NCI-H1417 (cell line): Measurements from ENCODE around the gene TSKS.

ENCODE experiments used
- DNase-seq, 3 experiments: peaks; one replicate each; lab custom pipeline; 2025; lab: John Stamatoyannopoulos, UW

Gene TSKS

DNA sequence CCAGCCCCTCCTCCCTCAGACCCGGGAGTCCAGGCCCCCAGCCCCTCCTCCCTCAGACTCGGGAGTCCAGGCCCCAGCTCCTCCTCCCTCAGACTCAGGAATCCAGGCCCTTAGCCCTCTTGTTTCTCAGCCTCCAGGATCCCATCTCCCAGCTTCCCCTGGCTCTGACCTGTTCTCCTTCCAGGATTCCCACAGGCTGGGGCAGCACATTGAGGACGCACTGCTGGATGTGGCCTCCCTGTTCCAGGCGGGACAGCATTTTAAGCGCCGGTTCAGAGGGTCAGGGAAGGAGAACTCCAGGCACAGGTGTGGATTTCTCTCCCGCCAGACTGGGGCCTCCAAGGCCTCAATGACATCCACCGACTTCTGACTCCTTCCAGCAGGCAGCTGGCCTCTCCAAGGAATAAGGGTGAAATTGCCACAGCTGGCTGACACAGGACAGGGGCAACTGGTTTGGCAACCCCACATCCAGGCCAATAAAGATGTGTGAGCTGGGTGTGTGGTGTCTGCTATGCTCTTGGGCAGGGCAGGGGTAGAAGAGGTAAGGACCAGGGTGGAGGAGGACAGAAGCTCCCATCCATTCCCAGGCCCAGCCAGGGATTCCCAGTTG, 49.8 kb downstream of the TSKS start:
- DNase-seq = no peak

DNA sequence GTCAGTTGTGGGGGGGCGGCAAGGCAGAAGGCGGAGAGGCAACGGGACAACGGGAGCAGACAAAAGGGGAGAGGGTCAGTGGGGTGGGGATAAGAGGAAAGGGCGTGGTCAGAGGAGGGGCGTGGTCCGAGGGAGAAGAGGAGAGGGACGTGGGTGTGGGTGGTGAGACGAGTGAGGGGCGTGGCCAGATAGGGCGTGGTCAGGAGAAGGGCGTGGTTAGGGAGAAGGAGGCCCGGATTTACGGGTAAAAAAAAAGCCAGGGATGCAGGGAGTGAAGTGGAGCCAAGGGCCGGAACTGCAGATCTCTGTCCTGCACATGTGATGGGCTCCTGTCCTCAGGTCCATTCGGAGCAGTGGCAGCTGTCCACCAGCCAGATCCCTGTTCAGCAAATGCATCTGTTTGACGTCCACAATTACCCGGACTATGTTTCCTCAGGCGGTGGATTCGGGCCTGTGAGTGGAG, 50.7 kb downstream of the TSKS start:
- no peak for DNase-seq

DNA sequence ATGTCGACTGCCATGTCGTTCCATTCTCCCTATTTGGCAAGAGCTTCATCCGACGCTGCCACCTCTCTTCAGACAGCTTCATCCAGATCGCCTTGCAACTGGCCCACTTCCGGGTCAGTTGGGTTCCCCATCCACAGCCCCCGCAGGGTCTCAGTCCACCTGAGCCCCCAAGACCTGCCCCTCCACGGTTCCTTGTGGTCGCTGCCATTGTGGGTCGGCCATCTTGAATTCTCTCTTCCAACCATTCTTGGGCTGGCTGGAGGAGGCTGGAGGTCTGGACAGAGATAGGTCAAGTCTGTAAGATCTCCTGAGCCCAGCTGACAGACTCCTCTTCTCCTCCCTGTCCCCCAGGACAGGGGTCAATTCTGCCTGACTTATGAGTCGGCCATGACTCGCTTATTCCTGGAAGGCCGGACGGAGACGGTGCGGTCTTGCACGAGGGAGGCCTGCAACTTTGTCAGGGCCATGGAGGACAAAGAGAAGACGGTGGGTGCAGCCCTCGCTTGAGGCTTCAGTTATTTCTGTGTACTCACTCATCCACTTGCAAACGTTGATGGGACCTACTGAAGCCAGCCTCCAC, 52.6 kb downstream of the TSKS start:
- no peak for DNase-seq

DNA sequence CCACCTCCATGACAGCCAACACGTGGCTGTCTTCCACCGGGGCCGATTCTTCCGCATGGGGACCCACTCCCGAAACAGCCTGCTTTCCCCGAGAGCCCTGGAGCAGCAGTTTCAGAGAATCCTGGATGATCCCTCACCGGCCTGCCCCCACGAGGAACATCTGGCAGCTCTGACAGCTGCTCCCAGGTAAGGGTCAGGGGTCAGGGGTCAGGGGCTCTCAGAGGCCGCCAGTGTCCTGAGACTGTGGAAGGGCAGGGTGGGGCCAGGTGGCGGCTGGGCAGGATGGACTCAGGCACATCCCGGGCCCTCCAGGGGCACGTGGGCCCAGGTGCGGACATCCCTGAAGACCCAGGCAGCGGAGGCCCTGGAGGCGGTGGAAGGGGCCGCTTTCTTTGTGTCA, 57.2 kb downstream of the TSKS start:
- DNase-seq = no peak

DNA sequence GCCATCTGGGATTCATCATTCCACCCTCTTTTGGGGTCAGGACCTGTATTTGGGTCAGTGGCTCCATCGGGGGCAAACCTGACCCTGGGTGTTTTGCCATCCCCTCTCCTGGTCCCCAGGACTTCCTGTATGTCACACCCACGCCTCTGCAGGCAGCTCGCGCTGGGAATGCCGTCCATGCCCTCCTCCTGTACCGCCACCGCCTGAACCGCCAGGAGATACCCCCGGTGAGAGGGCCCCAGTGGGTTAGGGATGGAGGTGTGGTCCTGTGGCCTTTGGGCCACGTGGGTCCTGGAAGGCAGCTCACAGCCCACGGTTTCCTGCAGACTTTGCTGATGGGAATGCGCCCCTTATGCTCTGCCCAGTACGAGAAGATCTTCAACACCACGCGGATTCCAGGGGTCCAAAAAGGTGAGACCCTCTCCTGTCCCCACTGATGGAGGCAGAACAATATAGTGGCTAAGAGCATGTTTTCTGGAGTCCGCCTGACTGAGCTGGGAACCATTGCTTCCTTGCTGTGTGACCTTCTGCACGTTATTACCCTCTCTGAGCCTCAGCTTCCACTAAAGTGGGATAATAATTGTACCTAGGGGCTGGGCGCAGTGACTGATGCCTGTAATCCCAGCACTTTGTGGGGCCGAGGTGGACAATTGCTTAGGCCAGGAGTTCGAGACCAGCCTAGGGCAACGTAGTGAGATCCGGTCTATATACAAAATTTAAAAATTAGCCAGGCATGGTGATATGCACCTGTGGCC, 58.0 kb downstream of the TSKS start:
- DNase-seq = no peak

DNA sequence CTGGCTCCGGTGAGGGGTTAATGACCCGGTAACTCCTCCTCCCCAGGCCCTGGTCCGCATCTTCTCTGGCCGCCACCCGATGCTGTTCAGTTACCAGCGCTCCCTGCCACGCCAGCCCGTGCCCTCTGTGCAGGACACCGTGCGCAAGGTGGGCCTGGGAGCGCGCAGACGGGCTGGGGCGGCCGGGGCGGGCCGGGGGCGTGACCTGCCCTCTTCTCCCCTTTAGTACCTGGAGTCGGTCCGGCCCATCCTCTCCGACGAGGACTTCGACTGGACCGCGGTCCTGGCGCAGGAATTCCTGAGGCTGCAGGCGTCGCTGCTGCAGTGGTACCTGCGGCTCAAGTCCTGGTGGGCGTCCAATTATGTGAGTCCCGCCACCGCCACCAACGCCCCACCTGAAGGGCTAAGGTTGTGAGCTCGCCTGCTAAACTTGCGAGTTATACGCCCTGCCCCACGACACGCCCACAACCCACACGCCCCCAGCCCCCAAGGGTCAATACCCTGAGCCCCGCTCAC, 61.8 kb downstream of the TSKS start:
- peak in 1 of 3 experiments; percentile 26 for DNase-seq

DNA sequence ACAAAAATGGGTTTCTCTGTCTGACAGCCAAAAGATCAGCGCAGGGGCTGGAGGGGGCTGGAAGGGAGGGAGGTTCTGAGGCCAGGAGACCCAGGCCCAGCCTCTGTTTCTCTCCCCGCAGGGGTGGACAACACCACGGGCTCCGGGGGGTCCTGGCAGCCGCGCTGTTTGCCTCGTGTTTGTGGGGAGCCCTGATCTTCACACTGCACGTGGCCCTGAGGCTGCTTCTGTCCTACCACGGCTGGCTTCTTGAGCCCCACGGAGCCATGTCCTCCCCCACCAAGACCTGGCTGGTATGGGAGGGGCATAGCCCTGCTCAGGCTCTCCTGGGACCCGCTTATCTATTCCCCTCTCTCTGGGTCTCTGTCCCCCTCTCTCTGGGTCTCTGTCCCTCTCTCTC, 62.5 kb downstream of the TSKS start:
- no peak for DNase-seq

DNA sequence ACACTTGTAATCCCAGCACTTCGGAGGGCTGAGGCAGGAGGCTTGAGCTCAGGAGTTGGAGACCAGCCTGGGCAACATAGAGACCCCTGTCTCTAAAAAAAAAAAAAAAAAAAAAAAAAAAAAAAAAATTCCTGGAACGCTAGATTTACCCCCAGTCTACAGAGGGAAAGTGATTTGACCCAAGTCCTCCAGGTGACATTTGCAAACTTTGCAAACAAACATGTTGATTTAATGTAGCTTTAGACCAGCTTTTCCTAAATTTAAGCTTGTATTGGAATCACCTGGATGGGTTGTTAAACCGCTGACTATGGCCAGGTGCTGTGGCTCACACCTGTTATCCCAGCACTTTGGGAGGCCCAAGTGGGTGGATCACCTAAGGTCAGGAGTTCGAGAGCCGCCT, 63.7 kb downstream of the TSKS start:
- no peak for DNase-seq

DNA sequence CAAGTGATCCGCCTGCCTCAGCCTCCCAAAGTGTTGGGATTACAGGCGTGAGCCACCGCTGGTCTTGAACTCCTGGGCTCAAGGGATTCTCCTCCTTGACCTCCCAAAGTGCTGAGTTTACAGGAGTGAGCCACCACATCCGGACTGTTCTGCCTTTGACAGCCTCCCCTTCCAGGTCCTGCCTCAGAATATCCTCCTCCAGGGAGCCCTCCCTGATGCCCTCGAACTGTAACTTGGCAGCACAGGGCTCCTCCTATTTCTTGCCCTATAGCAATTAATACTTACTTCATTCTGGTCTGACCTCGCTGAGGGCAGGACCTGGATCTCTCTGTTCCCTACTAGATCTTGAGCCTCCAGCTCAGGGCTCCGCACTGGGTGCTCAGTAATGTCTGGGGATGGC, 66.2 kb downstream of the TSKS start:
- no peak for DNase-seq

DNA sequence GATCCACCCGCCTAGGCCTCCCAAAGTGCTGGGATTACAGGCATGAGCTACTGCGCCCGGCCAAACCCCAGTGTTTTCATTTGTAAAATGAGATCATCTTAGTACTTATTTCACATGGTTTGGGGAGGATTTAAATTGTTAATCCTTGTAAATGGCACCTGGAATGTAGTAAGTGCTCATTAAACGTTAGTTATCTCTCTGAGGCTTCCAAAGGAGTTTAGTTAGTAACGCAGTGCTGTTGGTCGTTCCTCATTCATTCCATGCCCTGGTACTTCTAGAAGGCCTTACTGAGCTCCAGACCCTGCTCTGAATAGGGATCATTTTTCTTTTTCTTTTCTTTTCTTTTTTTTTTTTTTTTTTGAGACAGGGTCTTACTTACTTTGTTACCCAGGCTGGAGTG, 67.0 kb downstream of the TSKS start:
- DNase-seq = no peak

DNA sequence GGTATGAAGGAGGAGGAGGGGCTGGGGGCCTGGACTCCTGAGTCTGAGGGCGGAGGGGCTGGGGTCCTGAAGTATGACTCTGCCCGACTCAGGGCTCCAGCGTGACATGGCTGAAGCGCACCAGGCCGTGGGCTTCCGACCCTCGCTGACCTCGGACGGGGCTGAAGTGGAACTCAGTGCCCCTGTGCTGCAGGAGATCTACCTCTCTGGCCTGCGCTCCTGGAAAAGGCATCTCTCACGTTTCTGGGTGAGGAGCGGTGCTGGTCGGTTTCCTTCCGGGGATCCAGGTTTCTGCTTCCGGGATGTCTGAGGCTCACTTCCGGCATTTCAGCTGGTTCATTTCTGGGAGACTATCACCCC, 71.0 kb downstream of the TSKS start:
- DNase-seq = no peak

DNA sequence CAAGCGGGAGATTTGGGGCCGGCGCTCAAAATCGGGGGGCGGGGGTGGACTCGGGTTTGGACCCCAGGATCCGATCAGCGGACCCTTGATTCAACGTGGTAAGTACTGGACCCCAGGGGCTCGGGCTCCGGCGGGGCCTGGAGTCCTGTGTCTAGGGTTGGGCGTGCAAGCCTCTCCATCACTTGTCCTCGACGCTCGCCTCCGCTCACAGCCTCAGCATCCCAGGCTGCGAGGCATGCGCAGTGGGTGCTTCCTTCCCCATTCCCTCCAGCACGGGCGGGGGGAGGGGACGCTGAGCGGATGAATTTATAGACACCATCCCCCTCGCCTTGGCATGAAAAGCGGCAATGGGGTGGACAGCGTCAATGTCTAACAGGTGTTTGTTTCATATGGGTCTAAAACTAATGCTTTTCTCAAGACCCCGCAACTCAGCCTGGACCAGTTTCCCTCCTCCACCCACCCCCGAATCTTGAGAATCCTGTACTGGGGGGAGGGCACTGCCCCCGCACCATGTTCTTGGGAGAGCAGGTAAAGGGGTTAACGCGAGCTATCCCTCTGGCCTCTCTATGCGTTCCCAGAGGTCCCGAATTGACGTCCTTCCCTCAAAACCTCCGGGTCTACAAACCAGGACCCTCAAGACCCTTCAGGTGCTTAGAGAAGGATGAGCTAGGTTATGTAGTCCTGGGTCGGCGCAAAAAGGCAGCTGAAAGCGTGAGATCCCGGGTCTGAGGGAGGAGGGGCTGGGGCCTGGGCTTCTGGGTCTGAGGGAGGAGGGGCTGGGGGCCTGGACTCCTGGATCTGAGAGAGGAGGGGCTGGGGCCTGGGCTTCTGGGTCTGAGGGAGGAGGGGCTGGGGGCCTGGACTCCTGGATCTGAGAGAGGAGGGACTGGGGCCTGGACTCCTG, 71.6 kb downstream of the TSKS start:
- peak; percentile 83 to 91 (median 91) for DNase-seq

DNA sequence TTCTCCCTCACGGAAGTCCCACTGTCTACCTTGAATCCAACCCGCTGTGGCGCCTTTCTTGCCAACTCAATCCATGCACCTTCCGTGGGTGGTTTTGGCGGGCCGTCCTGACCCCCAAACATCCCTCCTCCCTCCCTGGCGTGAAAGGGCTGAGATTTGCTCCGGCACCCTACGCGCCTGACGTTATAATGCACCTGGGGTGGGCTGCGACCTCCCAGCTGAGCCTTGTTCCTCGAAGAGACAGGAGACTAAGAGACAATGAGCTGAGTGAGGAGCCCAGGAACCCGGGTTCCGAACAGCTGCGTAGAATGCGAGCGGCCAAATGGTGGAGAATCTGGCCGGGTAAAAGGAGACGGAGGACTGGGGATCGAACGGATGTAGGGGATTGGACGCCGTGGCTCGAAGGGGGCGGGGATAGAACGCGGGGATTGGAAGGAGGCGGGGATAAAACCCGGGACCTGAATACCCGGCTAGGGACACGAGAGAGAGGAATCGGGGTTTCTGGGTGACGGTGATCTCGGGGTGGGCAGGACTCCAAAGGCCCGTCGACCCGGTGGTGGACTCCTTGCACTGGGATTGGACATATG, 72.4 kb downstream of the TSKS start, which contains the start of gene CPT1C:
Gene CPT1C (plus strand): TSS at position 461 of the 587 bp plus-strand sequence. CDS start 1,137 bp downstream, outside the sequence.
- peak; percentile 85 to 97 (median 95) for DNase-seq

DNA sequence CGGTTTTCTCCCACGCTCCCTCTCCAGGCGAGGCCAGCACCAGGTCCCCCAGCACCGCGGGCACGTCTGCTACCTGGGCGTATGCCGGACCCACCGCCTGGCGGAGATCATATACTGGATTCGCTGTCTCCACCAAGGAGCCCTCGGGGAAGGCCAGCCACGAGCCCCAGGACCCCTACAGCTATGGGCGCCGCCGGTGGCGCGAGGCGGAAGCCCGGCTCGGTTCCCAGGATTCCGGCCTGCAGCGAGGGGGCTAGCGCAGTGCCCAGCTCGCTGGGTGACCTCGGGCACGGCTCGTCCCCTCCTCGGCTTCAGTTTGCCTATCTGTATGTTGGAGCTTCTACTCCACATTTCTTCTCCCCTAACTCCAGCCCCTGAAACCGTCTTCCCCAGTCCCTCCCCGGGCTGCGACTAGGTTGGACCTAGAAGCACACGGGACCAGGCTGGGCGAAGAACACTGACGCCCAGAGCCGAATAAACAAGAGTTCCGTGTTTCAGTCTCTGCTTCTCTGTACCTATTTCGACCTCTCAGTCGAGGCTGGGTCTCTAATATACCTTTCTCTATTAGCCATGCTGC, 72.9 kb downstream of the TSKS start:
- peak in 2 of 3 experiments; percentile 59 to 74 for DNase-seq
